NB4 (cell line): ENCODE results near the gene NUDT21.
"Not testable (repeated sequence)": the region's sequence is repeated elsewhere in the genome, so short reads cannot be mapped to it uniquely, and the experiment has no call there.

Experiments used
- DNase-seq: peaks from one replicate; pipeline ENCODE4 v3.0.0; 2010; ENCODE audit warnings: low read depth
- H3K4me3 ChIP-seq: one replicate; pipeline ENCODE4 v1.5.1; 2011; ENCODE audit warnings: mild to moderate bottlenecking, low read depth, low read length, moderate library complexity
- MYC ChIP-seq: IDR thresholded peaks from 2 replicates; pipeline ENCODE4 v1.6.1; 2011; ENCODE audit warnings: low read depth, low read length
- POLR2A ChIP-seq: IDR thresholded peaks from 2 replicates; pipeline ENCODE4 v1.6.1; 2011; ENCODE audit warnings: mild to moderate bottlenecking; ENCODE audit not compliant: insufficient read length; ENCODE audit errors: extremely low read depth
- TF ChIP-seq, protein P1 (sequence below): IDR thresholded peaks from one replicate; pipeline ENCODE4 v1.5.1; 2012; ENCODE audit warnings: low read depth, low read length
- TF ChIP-seq, protein P2 (sequence below): IDR thresholded peaks from 2 replicates; pipeline ENCODE4 v1.6.1; 2011; ENCODE audit warnings: low read depth, low read length

The NUDT21 gene

DNA sequence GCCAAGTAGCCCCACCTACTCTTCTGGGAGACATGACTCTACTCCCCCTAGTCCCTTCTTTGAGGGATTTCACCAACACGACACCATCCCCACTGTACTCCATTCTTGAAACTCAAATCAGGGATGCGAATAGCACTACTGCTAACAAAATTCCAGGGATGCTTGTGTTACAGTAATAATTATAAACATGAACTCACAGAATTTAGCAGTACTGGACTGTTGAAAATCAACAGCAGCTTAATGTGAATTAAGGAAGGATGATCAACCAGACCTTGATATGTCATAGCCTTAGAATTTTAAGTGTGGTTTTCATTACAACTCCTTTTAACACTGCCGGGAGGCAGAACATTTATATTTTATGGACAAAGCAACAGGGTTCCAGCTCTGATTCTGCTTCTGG, 63.7 kb downstream of the NUDT21 start:
- no peak for DNase-seq

DNA sequence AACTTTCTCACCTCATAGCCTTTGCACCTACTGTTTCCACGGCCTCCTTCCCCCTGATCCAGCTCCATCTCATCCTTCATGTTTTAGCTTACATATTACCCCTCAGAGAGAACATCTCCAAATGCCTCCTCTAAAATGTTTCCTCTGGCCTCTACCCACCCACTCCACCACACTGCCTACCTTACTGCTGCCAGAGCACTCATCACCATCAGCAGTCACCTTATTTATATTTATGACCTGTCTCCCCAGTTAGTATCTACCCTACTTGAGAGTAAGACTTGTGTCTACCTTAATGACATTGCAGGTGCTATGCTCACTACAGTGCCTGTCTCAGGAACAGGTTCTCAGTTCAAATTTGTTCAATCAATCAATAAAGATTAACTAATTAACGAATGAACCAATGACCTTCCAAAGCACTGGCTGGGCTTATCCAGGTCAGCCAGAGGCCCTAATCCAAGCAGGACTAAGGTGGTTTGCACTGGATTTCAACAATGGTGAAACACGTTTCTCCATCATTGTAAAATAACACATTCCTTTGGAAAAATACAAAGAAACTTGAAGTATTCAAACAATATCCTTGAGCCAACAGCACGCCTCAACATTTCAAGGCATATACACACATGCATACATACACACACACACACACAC, 66.9 kb downstream of the NUDT21 start:
- DNase-seq: no peak
- no peak overlapping the region for H3K4me3 ChIP-seq
- no peak for TF ChIP-seq POLR2A
- TF ChIP-seq, protein P1, sequence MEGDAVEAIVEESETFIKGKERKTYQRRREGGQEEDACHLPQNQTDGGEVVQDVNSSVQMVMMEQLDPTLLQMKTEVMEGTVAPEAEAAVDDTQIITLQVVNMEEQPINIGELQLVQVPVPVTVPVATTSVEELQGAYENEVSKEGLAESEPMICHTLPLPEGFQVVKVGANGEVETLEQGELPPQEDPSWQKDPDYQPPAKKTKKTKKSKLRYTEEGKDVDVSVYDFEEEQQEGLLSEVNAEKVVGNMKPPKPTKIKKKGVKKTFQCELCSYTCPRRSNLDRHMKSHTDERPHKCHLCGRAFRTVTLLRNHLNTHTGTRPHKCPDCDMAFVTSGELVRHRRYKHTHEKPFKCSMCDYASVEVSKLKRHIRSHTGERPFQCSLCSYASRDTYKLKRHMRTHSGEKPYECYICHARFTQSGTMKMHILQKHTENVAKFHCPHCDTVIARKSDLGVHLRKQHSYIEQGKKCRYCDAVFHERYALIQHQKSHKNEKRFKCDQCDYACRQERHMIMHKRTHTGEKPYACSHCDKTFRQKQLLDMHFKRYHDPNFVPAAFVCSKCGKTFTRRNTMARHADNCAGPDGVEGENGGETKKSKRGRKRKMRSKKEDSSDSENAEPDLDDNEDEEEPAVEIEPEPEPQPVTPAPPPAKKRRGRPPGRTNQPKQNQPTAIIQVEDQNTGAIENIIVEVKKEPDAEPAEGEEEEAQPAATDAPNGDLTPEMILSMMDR: no peak
- no peak for TF ChIP-seq MYC
- TF ChIP-seq, protein P2, sequence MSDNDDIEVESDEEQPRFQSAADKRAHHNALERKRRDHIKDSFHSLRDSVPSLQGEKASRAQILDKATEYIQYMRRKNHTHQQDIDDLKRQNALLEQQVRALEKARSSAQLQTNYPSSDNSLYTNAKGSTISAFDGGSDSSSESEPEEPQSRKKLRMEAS: no peak

More for the DNA sequence above, 63.7 kb downstream of the NUDT21 start:
- no peak overlapping the region for H3K4me3 ChIP-seq
- TF ChIP-seq, protein P1: no peak
- TF ChIP-seq, protein P2: no peak
- no peak for TF ChIP-seq MYC
- no peak for TF ChIP-seq POLR2A

DNA sequence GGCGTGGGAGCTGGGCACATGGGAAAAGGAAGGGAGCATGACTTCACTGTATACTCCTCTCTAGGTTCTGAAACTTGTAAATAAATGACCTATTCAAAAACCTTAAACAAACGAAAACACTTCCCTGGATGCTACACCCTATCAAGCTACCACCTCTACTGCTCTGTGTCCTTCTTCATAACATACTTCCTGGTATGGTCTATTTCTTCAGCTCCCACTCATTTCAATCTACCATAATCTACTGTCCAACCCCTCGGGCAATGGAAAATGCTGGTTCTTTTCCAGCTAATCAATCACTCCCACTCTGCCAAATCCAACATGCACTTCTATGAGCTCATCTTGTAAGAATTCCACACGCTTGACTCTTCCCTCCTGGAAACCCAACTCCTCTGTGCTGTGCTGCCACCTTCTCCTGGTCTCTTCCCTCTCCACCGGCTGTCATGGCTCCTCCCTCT, 68.2 kb downstream of the NUDT21 start:
- no peak for DNase-seq
- H3K4me3 ChIP-seq: no peak overlapping the region

DNA sequence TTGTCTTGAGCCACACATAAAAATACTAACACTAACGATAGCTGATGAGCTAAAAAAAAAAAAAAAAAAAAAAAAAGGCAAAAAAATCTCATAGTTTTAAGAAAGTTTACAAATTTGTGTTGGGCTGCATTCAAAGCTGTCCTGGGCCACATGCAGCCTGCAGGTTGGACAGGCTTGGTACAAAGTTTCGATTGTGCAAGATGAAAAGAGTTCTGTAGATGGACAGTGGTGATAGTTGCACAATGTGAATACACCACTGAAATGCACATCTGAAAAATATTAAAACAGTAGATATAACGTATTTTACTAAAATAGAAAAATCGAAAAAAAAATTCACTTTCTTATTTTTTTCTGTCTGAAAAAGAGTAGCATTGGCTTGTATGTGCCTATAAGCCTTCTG, 68.7 kb downstream of the NUDT21 start:
- no peak overlapping the region for H3K4me3 ChIP-seq
- DNase-seq: no peak

More for the DNA sequence above, 68.2 kb downstream of the NUDT21 start:
- no peak for TF ChIP-seq POLR2A
- no peak for TF ChIP-seq MYC
- TF ChIP-seq, protein P2: no peak
- TF ChIP-seq, protein P1: no peak

DNA sequence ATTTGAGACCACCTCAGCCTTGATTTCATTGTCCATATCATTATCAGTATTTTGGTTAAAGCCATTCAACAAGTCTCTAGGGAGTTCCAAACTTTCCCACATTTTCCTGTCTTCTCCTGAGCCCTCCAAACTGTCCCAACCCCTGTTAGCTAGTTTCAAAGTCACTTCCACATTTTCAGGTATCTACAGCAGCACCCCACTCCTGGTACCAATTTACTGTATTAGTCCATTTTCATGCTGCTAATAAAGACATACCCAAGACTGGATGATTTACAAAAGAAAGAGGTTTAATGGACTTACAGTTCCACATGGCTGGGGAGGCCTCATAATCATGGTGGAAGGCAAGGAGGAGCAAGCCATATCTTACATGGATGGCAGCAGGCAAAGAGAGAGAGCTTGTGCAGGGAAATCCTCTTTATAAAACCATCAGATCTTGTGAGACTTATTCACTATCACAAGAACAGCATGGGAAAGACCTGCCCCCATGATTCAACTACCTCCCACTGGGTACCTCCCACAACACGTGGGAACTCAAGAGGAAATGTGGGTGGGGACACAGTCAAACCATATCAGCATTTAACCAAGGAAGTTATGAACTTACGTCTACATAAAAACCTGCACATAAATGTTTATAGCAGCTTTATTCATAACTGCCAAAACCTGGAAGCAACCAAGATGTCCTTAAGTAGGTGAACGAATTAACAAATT, 70.2 kb downstream of the NUDT21 start:
- not testable (repeated sequence) for DNase-seq, H3K4me3 ChIP-seq

More for the DNA sequence above, 68.7 kb downstream of the NUDT21 start:
- TF ChIP-seq POLR2A: no peak
- TF ChIP-seq, protein P1: no peak
